Caco-2 (cell line): ENCODE measurements around the gene CTSD. TPM values are rescaled to one million over a fixed set of nuclear protein-coding genes. Genes with fewer than 3 reads are reported as not detected.

ENCODE experiments used
- BruUV-seq: library from RNA; stranded (reverse); fragments of 400-500 nt; replicated peaks from 2 replicates; lab custom pipeline; 2021; lab: Mats Ljungman, UMichigan
- CTCF ChIA-PET: fragments of 300-600 bp; sonication (Branson Sonifier 250); formaldehyde crosslinking; loops from one replicate; lab custom pipeline; 2022; ENCODE audit warnings: antibody characterized with exemption; lab: Charles Lee
- POLR2A ChIA-PET: fragments of 300-600 bp; sonication (Branson Sonifier 250); formaldehyde crosslinking; loops from one replicate; lab custom pipeline; 2022; ENCODE audit warnings: antibody characterized with exemption; lab: Charles Lee
- DNase-seq, 2 experiments: peaks; one replicate each; pipeline versions ENCODE4 v3.0.0 to v3.0.0-alpha.2; 2020 to 2022
- H3K27me3 ChIP-seq: replicated peaks from 2 replicates; pipeline ENCODE4 v1.6.0; 2011; ENCODE audit warnings: low read length; ENCODE audit not compliant: control insufficient read depth, insufficient read depth
- H3K36me3 ChIP-seq: 2 replicates; pipeline ENCODE4 v1.5.1; 2011; ENCODE audit warnings: low read length; ENCODE audit not compliant: control insufficient read depth, insufficient read depth
- H3K4me1 ChIP-seq: fragments of 250-450 bp; sonication (Bioruptor Pico); 2 replicates; pipeline ENCODE4 v1.5.1; 2020; ENCODE audit warnings: mild to moderate bottlenecking
- H3K4me3 ChIP-seq: 2 replicates; pipeline ENCODE4 v1.5.1; 2011; ENCODE audit warnings: low read depth, mild to moderate bottlenecking, control low read depth, low read length
- H3K9me3 ChIP-seq: fragments of 250-450 bp; sonication (Bioruptor Pico); 2 replicates; pipeline ENCODE4 v1.5.1; 2020; ENCODE audit warnings: mild to moderate bottlenecking, moderate library complexity
- H3K27ac Mint-ChIP-seq: one replicate; pipeline ENCODE4 v1.8.0; 2022; ENCODE audit warnings: mixed read lengths; ENCODE audit not compliant: unreplicated experiment
- H3K27me3 Mint-ChIP-seq: one replicate; pipeline ENCODE4 v1.8.0; 2022; ENCODE audit warnings: mixed read lengths; ENCODE audit not compliant: insufficient read depth, unreplicated experiment
- H3K36me3 Mint-ChIP-seq: one replicate; pipeline ENCODE4 v1.8.0; 2022; ENCODE audit warnings: mild to moderate bottlenecking, mixed read lengths; ENCODE audit not compliant: insufficient read depth, unreplicated experiment
- H3K4me1 Mint-ChIP-seq: one replicate; pipeline ENCODE4 v1.8.0; 2022; ENCODE audit warnings: low read depth, mixed read lengths; ENCODE audit not compliant: unreplicated experiment
- H3K4me3 Mint-ChIP-seq: one replicate; pipeline ENCODE4 v1.8.0; 2022; ENCODE audit warnings: mild to moderate bottlenecking, moderate library complexity, mixed read lengths; ENCODE audit not compliant: unreplicated experiment
- H3K9me3 Mint-ChIP-seq: one replicate; pipeline ENCODE4 v1.8.0; 2022; ENCODE audit warnings: mixed read lengths; ENCODE audit not compliant: unreplicated experiment
- CTCF ChIP-seq, 2 experiments: fragments of 200-600 bp in 1 of 2; IDR thresholded peaks; 1 replicate in 1 of 2; 2 replicates in 1 of 2; pipeline versions ENCODE4 v1.5.1 to v1.8.0; 2011 to 2022; ENCODE audit warnings: antibody characterized with exemption in 1 of 2, control low read depth in 1 of 2, inconsistent platforms in 1 of 2, low read depth in 1 of 2, low read length in 1 of 2, mild to moderate bottlenecking in 1 of 2, moderate library complexity in 1 of 2; ENCODE audit not compliant: insufficient read depth in 1 of 2, severe bottlenecking in 1 of 2, unreplicated experiment in 1 of 2
- intact Hi-C: fragments of 100-400 bp; cut with micrococcal nuclease; formaldehyde crosslinking; loops from one replicate; pipeline ENCODE4 v1.10.0; 2022; ENCODE audit not compliant: unreplicated experiment
- total RNA-seq: library from RNA; stranded (reverse); gene quantifications from 2 replicates; pipeline ENCODE4 v1.2.3, GENCODE V29; 2022

The CTSD gene
- total RNA-seq, 1 experiment from 2014 or later, result 335 TPM

- no peaks in the 10 kb centered on the region for H3K36me3 Mint-ChIP-seq
- H3K4me3 Mint-ChIP-seq, result no peak overlapping the region
- intact Hi-C loops, result no loop called here
These were observed 56.9 kb downstream of the CTSD start for GRCh38 chr11:1706634-1707400.

GRCh38 chr11:1705126-1706052, 58.3 kb downstream of the CTSD start:
- H3K27ac Mint-ChIP-seq, result no peak overlapping the region
- H3K36me3 Mint-ChIP-seq, result no peaks in the 10 kb centered on the region
- Histone ChIP-seq H3K27me3 (no peaks in the 10 kb centered on the region), H3K9me3 (peaks cover 4% of the 10 kb centered on the region), H3K36me3 (no peaks in the 10 kb centered on the region), H3K4me3 (no peak overlapping the region), H3K4me1 (peaks cover 9% of the 10 kb centered on the region; the same call in 1 of the 2 replicates)
- peak in 1 of 2 experiments; percentile 32 for DNase-seq
- peaks cover 10% of the 10 kb centered on the region for H3K9me3 Mint-ChIP-seq
- no peaks in the 10 kb centered on the region for H3K27me3 Mint-ChIP-seq
- POLR2A ChIA-PET, result no interaction called here
- BruUV-seq, result no TSS peak
- intact Hi-C loops, result no loop called here
- H3K4me3 Mint-ChIP-seq, result no peak overlapping the region
- H3K4me1 Mint-ChIP-seq, result peaks cover 15% of the 10 kb centered on the region
- CTCF ChIA-PET, result no interaction called here
- TF ChIP-seq CTCF (IDR thresholded peaks at IDR 0.05; ENCODE audit: insufficient read depth in 1 of 2, low read depth in 1 of 2, low read length in 1 of 2, severe bottlenecking in 1 of 2, unreplicated experiment in 1 of 2), result no peak

More at GRCh38 chr11:1706634-1707400, 56.9 kb downstream of the CTSD start:
- POLR2A ChIA-PET, result no interaction called here
- Mint-ChIP-seq H3K9me3 (peaks cover 5% of the 10 kb centered on the region), H3K27ac (no peak overlapping the region), H3K4me1 (peaks cover 15% of the 10 kb centered on the region), H3K27me3 (no peaks in the 10 kb centered on the region)
- Histone ChIP-seq H3K4me3 (no peak overlapping the region), H3K27me3 (no peaks in the 10 kb centered on the region), H3K36me3 (no peaks in the 10 kb centered on the region), H3K9me3 (peaks cover 4% of the 10 kb centered on the region), H3K4me1 (peaks cover 9% of the 10 kb centered on the region; the same call in 1 of the 2 replicates)
- peak in 1 of 2 experiments; percentile 20 for DNase-seq
- BruUV-seq, result no TSS peak
- TF ChIP-seq CTCF (IDR thresholded peaks at IDR 0.05; ENCODE audit: insufficient read depth in 1 of 2, low read depth in 1 of 2, low read length in 1 of 2, severe bottlenecking in 1 of 2, unreplicated experiment in 1 of 2), result no peak
- CTCF ChIA-PET, result interaction anchor here (0.9 to 1.1 kb wide), 2 partner anchors 13 to 54 kb away, joined by 3 to 4 read pairs; no protein-coding TSS in a partner anchor

- CTCF ChIA-PET, result no interaction called here
- no TSS peak for BruUV-seq
- Histone ChIP-seq H3K36me3 (no peaks in the 10 kb centered on the region), H3K4me1 (peaks cover 9% of the 10 kb centered on the region; the same call in 1 of the 2 replicates), H3K9me3 (peaks cover 4% of the 10 kb centered on the region), H3K4me3 (no peak overlapping the region), H3K27me3 (no peaks in the 10 kb centered on the region)
- H3K36me3 Mint-ChIP-seq, result no peaks in the 10 kb centered on the region
- no peaks in the 10 kb centered on the region for H3K27me3 Mint-ChIP-seq
- no peak overlapping the region for H3K27ac Mint-ChIP-seq
- H3K9me3 Mint-ChIP-seq, result peaks cover 10% of the 10 kb centered on the region
- no peak overlapping the region for H3K4me3 Mint-ChIP-seq
- intact Hi-C loops, result no loop called here
- peaks cover 15% of the 10 kb centered on the region for H3K4me1 Mint-ChIP-seq
- POLR2A ChIA-PET, result no interaction called here
- no peak for TF ChIP-seq CTCF (IDR thresholded peaks at IDR 0.05; ENCODE audit: insufficient read depth in 1 of 2, low read depth in 1 of 2, low read length in 1 of 2, severe bottlenecking in 1 of 2, unreplicated experiment in 1 of 2)
- no peak for DNase-seq
These were observed 60.6 kb downstream of the CTSD start for GRCh38 chr11:1703146-1703545.
